Activated naive CD4-positive, alpha-beta T cell treated with Interleukin-2 at 50 U/mL for 16 hours (primary cell): ENCODE measurements around the gene FOXA2.

Experiments used
- DNase-seq: peaks from one replicate; pipeline ENCODE4 v3.0.0-alpha.2; 2020

FOXA2 gene

GRCh38 chr20:22583773-22584521 is 425 bp downstream of the FOXA2 start:
- no peak for DNase-seq

GRCh38 chr20:22582964-22583772 is 1.2 kb downstream of the FOXA2 start:
- DNase-seq = no peak

- DNase-seq = no peak
These were observed 1.9 kb downstream of the FOXA2 start for GRCh38 chr20:22582386-22582963.

GRCh38 chr20:22581437-22582385 is 2.7 kb downstream of the FOXA2 start:
- no peak for DNase-seq

GRCh38 chr20:22579711-22580697 is 4.4 kb downstream of the FOXA2 start:
- no peak for DNase-seq

- no peak for DNase-seq
These were observed 5.3 kb downstream of the FOXA2 start for GRCh38 chr20:22579119-22579427.

GRCh38 chr20:22578221-22579118 is 5.9 kb downstream of the FOXA2 start:
- no peak for DNase-seq

GRCh38 chr20:22577515-22578220 is 6.7 kb downstream of the FOXA2 start:
- no peak for DNase-seq

GRCh38 chr20:22576733-22577514 is 7.4 kb downstream of the FOXA2 start:
- no peak for DNase-seq

- no peak for DNase-seq
These were observed 8.1 kb downstream of the FOXA2 start for GRCh38 chr20:22576273-22576672.

GRCh38 chr20:22575737-22576136 is 8.6 kb downstream of the FOXA2 start:
- DNase-seq = no peak

GRCh38 chr20:22575087-22575721 is 9.2 kb downstream of the FOXA2 start:
- no peak for DNase-seq

- DNase-seq = no peak
These were observed 9.8 kb downstream of the FOXA2 start for GRCh38 chr20:22574545-22575086.

GRCh38 chr20:22572491-22572890 is 11.9 kb downstream of the FOXA2 start:
- DNase-seq = no peak

- DNase-seq = no peak
These were observed 12.3 kb downstream of the FOXA2 start for GRCh38 chr20:22572023-22572422.

GRCh38 chr20:22569353-22569752 is 15.0 kb downstream of the FOXA2 start:
- no peak for DNase-seq

GRCh38 chr20:22568872-22569344 is 15.5 kb downstream of the FOXA2 start:
- DNase-seq = no peak
